Mucosa of descending colon (tissue), 3 donors: ENCODE data around the gene POLD2. TPM values are rescaled to one million over a fixed set of nuclear protein-coding genes. Genes with fewer than 3 reads are reported as not detected.
A peak's percentile ranks its signal among the peaks of the same experiment; 100 is the strongest.
"Not testable (repeated sequence)": the region's sequence is repeated elsewhere in the genome, so short reads cannot be mapped to it uniquely, and the experiment has no call there.

Source experiments
- ATAC-seq: fragments of 200-7000 bp; cut with Tn5 transposase; one replicate; pipeline ENCODE4 v1.9.1; 2020; ENCODE audit warnings: mild to moderate bottlenecking, moderate library complexity
- DNase-seq, 3 donors: peaks; one replicate each; pipeline ENCODE4 v3.0.0-alpha.2; 2020
- H3K36me3 ChIP-seq: fragments of 200-600 bp; one replicate; pipeline ENCODE4 v1.8.0; 2021; ENCODE audit warnings: low read depth, mild to moderate bottlenecking
- H3K4me1 ChIP-seq: fragments of 200-600 bp; one replicate; pipeline ENCODE4 v1.8.0; 2021; ENCODE audit warnings: low read depth, mild to moderate bottlenecking
- H3K4me3 ChIP-seq: fragments of 200-600 bp; one replicate; pipeline ENCODE4 v1.8.0; 2021; ENCODE audit warnings: mild to moderate bottlenecking
- H3K9me3 ChIP-seq: fragments of 200-600 bp; one replicate; pipeline ENCODE4 v1.8.0; 2021; ENCODE audit warnings: mild to moderate bottlenecking
- CTCF ChIP-seq: fragments of 200-600 bp; IDR thresholded peaks from one replicate; pipeline ENCODE4 v1.8.0; 2022; ENCODE audit warnings: antibody characterized with exemption, mild to moderate bottlenecking
- intact Hi-C, 2 donors: fragments of 100-400 bp; cut with DNase I in 1 of 2; cut with micrococcal nuclease in 1 of 2; formaldehyde crosslinking; loops; one replicate each; pipeline versions ENCODE4 v1.11.0 to v1.11.1; 2022; cut with DNase I, micrococcal nuclease
- long read RNA-seq, 2 donors: library from polyadenylated mRNA; unstranded; transcript quantifications; one replicate each; pipeline ENCODE4 v2.0.0, GENCODE V29; 2019 to 2021
- total RNA-seq, 3 donors: library from RNA; stranded (reverse); fragmentation: NEBNext Ultra II Directional in 2 of 3; extraction: Animal tissue kit (Norgen Biotek cat#: 25700) in 2 of 3; gene quantifications; one replicate each; pipeline versions ENCODE4 v1.2.1 to v1.2.4, GENCODE V29; 2021 to 2023
- donor health status: DM: no; HTN: no; CAD: no; lungs with moderate emphysema.
- donor health status: DM: no; HTN: no; CAD: no.
- donor health status: DM: no; HTN: yes; CAD: no.

Gene POLD2
- total RNA-seq, result 10 to 100 TPM; 51.5 to 57.0 (median 52.0) TPM
- long read RNA-seq, donor 1, transcript POLD2-207 (11 exons, 1,659 nt), result minor isoform, 7 of 86 reads
- long read RNA-seq, donor 1, transcript POLD2-218 (11 exons, 1,619 nt), result major isoform, 59 of 86 reads
- long read RNA-seq, donor 1, partial matches to known transcripts, result 16 of 86 reads
- long read RNA-seq, donor 1, other reads (novel, unspliced or antisense), result 4 of 86 reads
- long read RNA-seq, donor 2, transcript POLD2-218 (11 exons, 1,619 nt), result major isoform, 21 of 46 reads
- long read RNA-seq, donor 2, transcript POLD2-207 (11 exons, 1,659 nt), result minor isoform, 10 of 46 reads
- long read RNA-seq, donor 2, partial matches to known transcripts, result 12 of 46 reads
- long read RNA-seq, donor 2, other reads (novel, unspliced or antisense), result 2 of 46 reads

- intact Hi-C loops, result no loop called here
- Histone ChIP-seq H3K4me1 (peaks cover 8% of the 10 kb centered on the region), H3K4me3 (peak within 1 kb of the TSS; percentile 50), H3K36me3 (no peaks in the 10 kb centered on the region), H3K9me3 (no peaks in the 10 kb centered on the region)
- DNase-seq (peak; percentile 97 to 99 (median 98)), ATAC-seq (peak; percentile 99)
- no peak for TF ChIP-seq CTCF
These were observed at the start of gene POLD2 for GRCh38 chr7:44123190-44124003. Gene POLD2 (minus strand): TSS chr7:44123548. CDS start chr7:44122053, 1,495 bp downstream.

- ATAC-seq (no peak), DNase-seq (no peak)
- intact Hi-C loops, result no loop called here
- H3K9me3 ChIP-seq, result no peaks in the 10 kb centered on the region
- TF ChIP-seq CTCF, result no peak
- H3K4me3 ChIP-seq, result no peak overlapping the region
- no peaks in the 10 kb centered on the region for H3K36me3 ChIP-seq
- H3K4me1 ChIP-seq, result no peaks in the 10 kb centered on the region
These were observed 49.6 kb upstream of the POLD2 start for GRCh38 chr7:44172803-44173424.

DNA sequence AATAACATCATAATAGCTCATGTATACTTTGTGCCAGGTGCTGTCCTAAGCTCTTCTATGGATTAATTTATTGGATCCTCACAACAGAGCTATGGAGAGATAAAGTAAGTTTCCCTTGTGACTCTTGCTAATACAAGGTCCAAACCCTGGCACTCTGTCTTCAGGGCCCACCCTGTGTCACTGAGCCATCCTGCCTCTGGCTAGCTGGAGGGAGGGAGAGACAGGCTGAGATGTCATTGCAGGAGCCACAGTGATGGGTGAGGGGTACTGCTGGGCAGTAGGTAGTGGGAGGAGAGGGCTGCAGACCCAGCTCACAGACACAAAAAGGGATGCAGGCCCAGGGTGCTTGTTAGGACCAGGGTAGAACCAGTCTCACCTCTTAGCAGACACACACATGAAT lies 49.0 kb upstream of the POLD2 start:
- H3K36me3 ChIP-seq, result no peaks in the 10 kb centered on the region
- no peaks in the 10 kb centered on the region for H3K9me3 ChIP-seq
- ATAC-seq (no peak), DNase-seq (no peak)
- no peak for TF ChIP-seq CTCF
- intact Hi-C loops, result no loop called here
- H3K4me1 ChIP-seq, result no peaks in the 10 kb centered on the region
- H3K4me3 ChIP-seq, result no peak overlapping the region

GRCh38 chr7:44171901-44172300 lies 48.6 kb upstream of the POLD2 start:
- ATAC-seq, intact Hi-C loops, H3K4me1 ChIP-seq, H3K36me3 ChIP-seq, DNase-seq, H3K9me3 ChIP-seq, H3K4me3 ChIP-seq: not testable (repeated sequence)

- intact Hi-C loops, result no loop called here
- H3K4me3 ChIP-seq, result no peak overlapping the region
- H3K9me3 ChIP-seq, result no peaks in the 10 kb centered on the region
- no peaks in the 10 kb centered on the region for H3K4me1 ChIP-seq
- no peak for DNase-seq
- ATAC-seq, result no peak
- no peaks in the 10 kb centered on the region for H3K36me3 ChIP-seq
- no peak for TF ChIP-seq CTCF
These were observed 44.6 kb upstream of the POLD2 start for GRCh38 chr7:44167920-44168319.
